ENCODE results near the gene BICD2.

BICD2 gene

GRCh38 chr9:92747459-92748232, 17.0 kb downstream of the BICD2 start:
- TF ChIP-seq, protein P1, sequence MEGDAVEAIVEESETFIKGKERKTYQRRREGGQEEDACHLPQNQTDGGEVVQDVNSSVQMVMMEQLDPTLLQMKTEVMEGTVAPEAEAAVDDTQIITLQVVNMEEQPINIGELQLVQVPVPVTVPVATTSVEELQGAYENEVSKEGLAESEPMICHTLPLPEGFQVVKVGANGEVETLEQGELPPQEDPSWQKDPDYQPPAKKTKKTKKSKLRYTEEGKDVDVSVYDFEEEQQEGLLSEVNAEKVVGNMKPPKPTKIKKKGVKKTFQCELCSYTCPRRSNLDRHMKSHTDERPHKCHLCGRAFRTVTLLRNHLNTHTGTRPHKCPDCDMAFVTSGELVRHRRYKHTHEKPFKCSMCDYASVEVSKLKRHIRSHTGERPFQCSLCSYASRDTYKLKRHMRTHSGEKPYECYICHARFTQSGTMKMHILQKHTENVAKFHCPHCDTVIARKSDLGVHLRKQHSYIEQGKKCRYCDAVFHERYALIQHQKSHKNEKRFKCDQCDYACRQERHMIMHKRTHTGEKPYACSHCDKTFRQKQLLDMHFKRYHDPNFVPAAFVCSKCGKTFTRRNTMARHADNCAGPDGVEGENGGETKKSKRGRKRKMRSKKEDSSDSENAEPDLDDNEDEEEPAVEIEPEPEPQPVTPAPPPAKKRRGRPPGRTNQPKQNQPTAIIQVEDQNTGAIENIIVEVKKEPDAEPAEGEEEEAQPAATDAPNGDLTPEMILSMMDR (IDR thresholded peaks at IDR 0.05; ENCODE audit: insufficient read depth, low read depth, low read length, missing control alignments), result no peak
- H3K4me3 ChIP-seq (ENCODE audit: low read depth, low read length), result no peak overlapping the region
- DNase-seq (ENCODE audit: low read depth), result no peak

DNA sequence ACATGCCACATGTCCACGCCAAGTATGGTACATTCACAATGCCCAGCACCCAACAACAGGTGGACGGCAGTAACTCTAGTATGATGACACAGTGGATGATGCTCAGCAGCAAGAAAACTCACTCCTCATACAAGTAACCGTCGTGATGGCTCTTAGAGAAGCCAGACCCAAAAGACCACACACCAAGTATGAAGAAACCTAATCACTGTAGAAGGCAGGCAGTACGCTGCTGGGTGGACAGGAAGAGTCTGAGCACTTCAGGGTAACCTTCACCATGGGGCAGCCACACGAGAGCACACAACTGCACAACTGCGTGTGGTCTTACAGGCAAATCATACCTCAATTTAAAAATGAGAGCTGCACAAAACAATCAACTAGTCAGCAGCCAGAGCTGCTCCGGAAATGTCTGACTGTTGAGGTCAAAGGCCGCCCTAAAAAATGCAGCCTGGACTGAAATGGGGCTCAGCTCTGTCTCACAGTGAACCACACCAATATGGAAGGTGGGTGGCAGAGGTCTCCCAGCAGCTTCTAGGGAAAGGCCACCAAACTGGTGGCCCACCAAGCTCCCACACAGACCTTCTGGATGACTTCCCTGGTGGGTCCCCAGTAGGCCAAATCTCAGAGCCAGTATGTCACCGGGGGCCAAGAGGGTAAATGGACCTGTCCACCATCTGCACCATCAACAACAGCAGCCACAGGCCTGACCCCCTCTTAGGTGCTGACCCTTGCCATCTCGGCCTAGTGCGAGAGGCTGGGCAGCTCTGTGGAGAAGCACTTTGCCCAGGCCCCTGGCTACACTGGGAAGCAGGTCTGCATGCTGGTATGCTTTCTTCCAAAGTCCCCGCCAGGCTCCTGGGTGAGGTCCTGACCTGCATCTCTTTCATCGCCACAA, 17.8 kb downstream of the BICD2 start:
- DNase-seq (ENCODE audit: low read depth), result no peak
- TF ChIP-seq, protein P1 (IDR thresholded peaks at IDR 0.05; ENCODE audit: insufficient read depth, low read depth, low read length, missing control alignments), result no peak
- H3K4me3 ChIP-seq (ENCODE audit: low read depth, low read length), result no peak overlapping the region

DNA sequence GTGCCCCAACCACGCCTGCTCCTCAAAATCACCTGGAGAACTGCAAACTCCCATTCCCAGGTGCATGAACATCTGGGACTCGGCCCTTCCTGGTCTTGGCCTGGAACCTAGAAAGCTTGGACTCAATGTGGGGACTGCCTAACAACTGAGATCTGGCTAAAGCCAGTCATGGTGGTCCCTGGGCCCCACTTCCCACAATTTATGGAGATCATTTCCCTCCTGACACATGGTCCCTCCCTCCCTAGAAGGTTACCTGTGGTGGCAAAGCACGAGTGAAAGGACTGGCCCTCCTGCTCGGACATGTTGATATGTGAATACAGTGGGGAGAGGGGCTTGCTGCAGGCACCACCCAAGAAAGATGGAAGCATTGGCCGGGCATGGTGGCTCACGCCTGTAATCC, 18.8 kb downstream of the BICD2 start:
- H3K4me3 ChIP-seq (ENCODE audit: low read depth, low read length), result no peak overlapping the region
- TF ChIP-seq, protein P1 (IDR thresholded peaks at IDR 0.05; ENCODE audit: insufficient read depth, low read depth, low read length, missing control alignments), result no peak
- no peak for DNase-seq (ENCODE audit: low read depth)

GRCh38 chr9:92745331-92745730, 19.3 kb downstream of the BICD2 start:
- no peak for DNase-seq (ENCODE audit: low read depth)
- TF ChIP-seq, protein P1 (IDR thresholded peaks at IDR 0.05; ENCODE audit: insufficient read depth, low read depth, low read length, missing control alignments), result no peak
- H3K4me3 ChIP-seq (ENCODE audit: low read depth, low read length), result no peak overlapping the region

DNA sequence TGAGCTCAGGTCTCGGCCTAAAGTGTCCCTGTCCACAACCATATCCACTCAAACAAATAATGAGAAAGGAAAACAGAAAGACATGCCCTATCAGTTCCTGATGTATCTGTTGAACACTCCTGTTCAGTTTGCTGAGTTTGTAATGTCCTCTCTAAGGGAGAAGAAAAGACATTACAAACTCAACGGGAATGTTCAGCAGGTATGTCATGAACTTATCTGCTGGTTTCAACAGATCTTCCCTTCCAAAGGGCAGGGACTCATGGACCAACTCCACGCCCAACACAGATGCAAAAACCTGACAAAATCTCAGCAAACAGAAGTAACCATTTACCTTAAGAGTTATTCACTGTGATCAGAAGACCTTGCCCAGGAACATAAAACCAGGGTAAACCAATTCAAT, 23.7 kb downstream of the BICD2 start:
- TF ChIP-seq, protein P1 (IDR thresholded peaks at IDR 0.05; ENCODE audit: insufficient read depth, low read depth, low read length, missing control alignments), result no peak
- no peak overlapping the region for H3K4me3 ChIP-seq (ENCODE audit: low read depth, low read length)
- no peak for DNase-seq (ENCODE audit: low read depth)

DNA sequence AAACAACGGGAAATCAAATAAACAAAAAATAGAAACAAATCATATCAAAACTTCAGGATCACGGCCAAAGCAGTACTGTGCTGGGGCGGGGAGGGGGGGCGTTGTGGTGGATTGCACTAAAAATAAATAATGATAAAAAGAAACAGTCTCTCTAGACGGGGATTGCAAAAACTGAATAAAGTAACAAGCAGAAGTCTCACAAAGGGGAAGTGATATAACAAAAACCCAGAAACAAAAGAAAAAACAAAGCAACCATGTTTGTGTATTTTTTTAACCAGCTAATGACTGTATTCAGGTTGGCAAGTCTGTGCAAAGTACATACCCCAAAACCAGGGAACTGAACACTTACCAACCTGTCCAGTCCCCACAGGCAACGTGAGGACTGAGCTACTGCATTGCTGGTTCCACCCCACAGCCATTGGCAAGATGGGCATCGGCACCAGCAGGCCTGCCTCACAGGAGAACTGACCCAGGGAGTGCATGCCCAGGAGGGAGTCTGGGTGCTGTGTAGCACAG, 24.1 kb downstream of the BICD2 start:
- DNase-seq (ENCODE audit: low read depth), result no peak
- no peak overlapping the region for H3K4me3 ChIP-seq (ENCODE audit: low read depth, low read length)
- TF ChIP-seq, protein P1 (IDR thresholded peaks at IDR 0.05; ENCODE audit: insufficient read depth, low read depth, low read length, missing control alignments), result no peak

All from GM12865 (cell line).